Measurements from ENCODE around the gene TMEM233.

The TMEM233 gene

DNA sequence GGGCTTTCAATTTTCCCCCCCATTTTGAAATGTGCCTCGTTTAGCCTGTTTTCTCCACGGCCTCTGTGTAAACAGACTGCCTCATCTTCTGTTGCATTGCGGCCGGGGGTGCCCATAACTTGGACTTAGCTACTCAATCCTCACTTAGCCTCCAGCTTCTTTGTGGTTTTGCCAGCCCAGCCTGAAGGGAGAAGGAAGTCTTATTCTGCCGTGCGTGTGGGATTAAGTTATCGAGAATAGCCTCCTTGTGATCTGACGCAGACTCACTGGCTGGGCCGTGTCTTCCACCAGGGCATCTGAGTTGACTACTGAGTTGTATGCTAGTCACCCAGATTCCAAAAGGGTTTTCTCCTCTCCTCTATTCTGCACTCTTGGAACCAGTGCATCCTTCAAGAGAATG lies 82.4 kb downstream of the TMEM233 start:
- Histone ChIP-seq H3K4me3 (ENCODE audit: low read depth, low read length) (no peak overlapping the region), H3K23ac (ENCODE audit: low read length) (no peak overlapping the region), H3K4ac (ENCODE audit: low read depth, low read length) (no peak overlapping the region), H2BK120ac (ENCODE audit: insufficient read depth, low read length, poor library complexity) (no peak overlapping the region), H3K4me2 (ENCODE audit: low read length) (no peak overlapping the region), H3K14ac (ENCODE audit: low read length) (no peak overlapping the region), H4K91ac (ENCODE audit: low read depth, low read length) (no peak overlapping the region), H4K12ac (ENCODE audit: low read depth, low read length) (no peak overlapping the region), H2AFZ (ENCODE audit: insufficient read depth, low read length, poor library complexity) (no peak overlapping the region), H3K27ac (ENCODE audit: low read depth, low read length) (no peak overlapping the region), H2BK12ac (ENCODE audit: low read length) (no peak overlapping the region), H3K9ac (ENCODE audit: low read length) (no peak overlapping the region), H3K27me3 (ENCODE audit: insufficient read depth, low read length) (no peaks in the 10 kb centered on the region), H3K18ac (ENCODE audit: low read length) (no peak overlapping the region), H3K9me3 (ENCODE audit: insufficient read depth, low read depth, low read length) (no peaks in the 10 kb centered on the region), H4K8ac (ENCODE audit: low read depth, low read length) (no peak overlapping the region), H2BK5ac (ENCODE audit: low read depth, low read length, poor library complexity) (no peak overlapping the region), H3K4me1 (ENCODE audit: control insufficient read depth in 1 of 2, insufficient read depth in 2 of 2, low read length in 2 of 2) (peaks cover 0 to 3% of the 10 kb centered on the region in 2 experiments), H3K79me2 (ENCODE audit: control insufficient read depth, insufficient read depth, low read length, poor library complexity) (no peaks in the 10 kb centered on the region), H3K36me3 (ENCODE audit: control insufficient read depth in 1 of 2, insufficient read depth in 2 of 2, low read length in 2 of 2) (peaks cover 55 to 74% of the 10 kb centered on the region in 2 experiments), H3K79me1 (ENCODE audit: low read length) (no peaks in the 10 kb centered on the region), H2AK5ac (ENCODE audit: low read length) (no peak overlapping the region)
- DNase-seq, result no peak
- no CpG with 5 or more reads among the region's 9 CpGs for WGBS (ENCODE audit: extremely low coverage, insufficient coverage, insufficient read length)

DNA sequence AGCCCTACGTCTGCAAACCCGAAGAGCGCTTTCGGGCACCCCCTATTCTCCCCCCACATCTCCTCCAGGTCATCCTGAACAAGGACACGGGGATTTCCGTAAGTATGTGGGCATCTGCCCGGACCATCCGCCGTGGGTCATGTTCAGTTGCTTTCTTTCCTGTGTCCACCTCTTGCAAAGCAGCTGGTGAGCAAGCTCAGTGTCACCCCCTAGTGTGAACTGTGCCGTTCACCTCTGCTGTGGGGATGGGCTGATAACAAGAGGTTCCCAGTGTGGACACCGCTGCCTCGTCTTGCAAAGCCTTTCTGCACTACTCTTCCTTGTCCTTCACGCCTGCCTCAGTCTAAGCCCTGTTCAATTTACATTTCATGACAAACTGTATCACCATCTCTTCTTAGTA lies 83.0 kb downstream of the TMEM233 start:
- no peaks in the 10 kb centered on the region for H3K79me2 ChIP-seq (ENCODE audit: control insufficient read depth, insufficient read depth, low read length, poor library complexity)
- no peak overlapping the region for H3K23ac ChIP-seq (ENCODE audit: low read length)
- H3K36me3 ChIP-seq (ENCODE audit: control insufficient read depth in 1 of 2, insufficient read depth in 2 of 2, low read length in 2 of 2), result peaks cover 58 to 78% of the 10 kb centered on the region in 2 experiments
- DNase-seq, result no peak
- H2AK5ac ChIP-seq (ENCODE audit: low read length), result no peak overlapping the region
- no peak overlapping the region for H2BK12ac ChIP-seq (ENCODE audit: low read length)
- no peaks in the 10 kb centered on the region for H3K79me1 ChIP-seq (ENCODE audit: low read length)
- H3K4me3 ChIP-seq (ENCODE audit: low read depth, low read length), result no peak overlapping the region
- no peak overlapping the region for H4K12ac ChIP-seq (ENCODE audit: low read depth, low read length)
- H3K18ac ChIP-seq (ENCODE audit: low read length), result no peak overlapping the region
- no peaks in the 10 kb centered on the region for H3K27me3 ChIP-seq (ENCODE audit: insufficient read depth, low read length)
- H2AFZ ChIP-seq (ENCODE audit: insufficient read depth, low read length, poor library complexity), result no peak overlapping the region
- H3K9me3 ChIP-seq (ENCODE audit: insufficient read depth, low read depth, low read length), result no peaks in the 10 kb centered on the region
- no peak overlapping the region for H2BK5ac ChIP-seq (ENCODE audit: low read depth, low read length, poor library complexity)
- H3K4me1 ChIP-seq (ENCODE audit: control insufficient read depth in 1 of 2, insufficient read depth in 2 of 2, low read length in 2 of 2), result peaks cover 0 to 3% of the 10 kb centered on the region in 2 experiments
- H3K4me2 ChIP-seq (ENCODE audit: low read length), result no peak overlapping the region
- H3K14ac ChIP-seq (ENCODE audit: low read length), result no peak overlapping the region
- H2BK120ac ChIP-seq (ENCODE audit: insufficient read depth, low read length, poor library complexity), result no peak overlapping the region
- no CpG with 5 or more reads among the region's 13 CpGs for WGBS (ENCODE audit: extremely low coverage, insufficient coverage, insufficient read length)
- H4K8ac ChIP-seq (ENCODE audit: low read depth, low read length), result no peak overlapping the region
- H3K27ac ChIP-seq (ENCODE audit: low read depth, low read length), result no peak overlapping the region
- H3K4ac ChIP-seq (ENCODE audit: low read depth, low read length), result no peak overlapping the region
- no peak overlapping the region for H4K91ac ChIP-seq (ENCODE audit: low read depth, low read length)
- peak overlapping the region; percentile 3 for H3K9ac ChIP-seq (ENCODE audit: low read length)

DNA sequence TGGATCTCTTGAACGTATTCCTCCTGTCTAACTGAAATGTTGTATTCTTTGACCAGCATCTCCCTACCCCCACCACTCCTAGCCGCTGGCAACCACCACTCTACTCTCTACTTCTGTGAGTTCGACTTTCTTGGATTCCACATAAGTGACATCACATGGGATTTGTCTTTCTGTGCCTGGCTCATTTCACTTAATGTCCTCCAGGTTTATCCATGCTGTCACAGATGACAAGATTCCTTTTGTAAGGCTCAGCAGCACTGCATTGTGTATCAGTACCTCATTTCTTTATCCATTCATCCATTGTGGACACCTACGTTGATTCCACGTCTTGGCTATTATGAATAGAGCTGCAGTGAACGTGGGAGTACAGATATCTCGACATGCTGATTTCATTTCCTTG lies 84.9 kb downstream of the TMEM233 start:
- peak; percentile 28 to 64 for DNase-seq
- Histone ChIP-seq H3K4me3 (ENCODE audit: low read depth, low read length) (no peak overlapping the region), H3K9ac (ENCODE audit: low read length) (no peak overlapping the region), H2BK5ac (ENCODE audit: low read depth, low read length, poor library complexity) (no peak overlapping the region), H3K27ac (ENCODE audit: low read depth, low read length) (no peak overlapping the region), H2AK5ac (ENCODE audit: low read length) (no peak overlapping the region), H3K14ac (ENCODE audit: low read length) (no peak overlapping the region), H3K4me2 (ENCODE audit: low read length) (no peak overlapping the region), H3K36me3 (ENCODE audit: control insufficient read depth in 1 of 2, insufficient read depth in 2 of 2, low read length in 2 of 2) (peaks cover 52 to 72% of the 10 kb centered on the region in 2 experiments), H3K4ac (ENCODE audit: low read depth, low read length) (no peak overlapping the region), H4K8ac (ENCODE audit: low read depth, low read length) (no peak overlapping the region), H3K9me3 (ENCODE audit: insufficient read depth, low read depth, low read length) (no peaks in the 10 kb centered on the region), H3K4me1 (ENCODE audit: control insufficient read depth in 1 of 2, insufficient read depth in 2 of 2, low read length in 2 of 2) (peaks cover 0 to 3% of the 10 kb centered on the region in 2 experiments), H4K12ac (ENCODE audit: low read depth, low read length) (no peak overlapping the region), H2BK12ac (ENCODE audit: low read length) (no peak overlapping the region), H3K18ac (ENCODE audit: low read length) (no peak overlapping the region), H2BK120ac (ENCODE audit: insufficient read depth, low read length, poor library complexity) (no peak overlapping the region), H3K23ac (ENCODE audit: low read length) (no peak overlapping the region), H3K79me2 (ENCODE audit: control insufficient read depth, insufficient read depth, low read length, poor library complexity) (no peaks in the 10 kb centered on the region), H3K79me1 (ENCODE audit: low read length) (no peaks in the 10 kb centered on the region), H3K27me3 (ENCODE audit: insufficient read depth, low read length) (no peaks in the 10 kb centered on the region), H4K91ac (ENCODE audit: low read depth, low read length) (no peak overlapping the region), H2AFZ (ENCODE audit: insufficient read depth, low read length, poor library complexity) (no peak overlapping the region)
- no CpG with 5 or more reads among the region's 7 CpGs for WGBS (ENCODE audit: extremely low coverage, insufficient coverage, insufficient read length)

DNA sequence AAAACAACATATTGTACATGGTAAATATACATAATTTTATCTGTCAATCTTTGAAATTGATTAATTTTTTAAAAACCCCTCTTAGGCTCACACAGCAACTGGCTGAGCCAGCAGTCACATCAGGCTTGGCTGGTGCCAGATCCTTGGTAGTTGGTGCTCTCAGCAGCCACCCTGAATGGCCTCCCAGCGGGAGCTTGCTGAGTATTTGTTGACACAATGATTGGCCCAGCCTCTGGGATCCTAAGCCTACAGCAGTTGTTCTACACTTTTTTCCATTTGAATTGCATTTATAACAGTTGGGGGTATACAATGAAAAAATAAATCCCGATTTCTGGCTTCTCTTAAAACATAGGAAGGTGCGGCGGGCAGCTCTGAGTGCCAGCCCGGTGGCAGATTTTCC lies 85.5 kb downstream of the TMEM233 start:
- Histone ChIP-seq H2AFZ (ENCODE audit: insufficient read depth, low read length, poor library complexity) (no peak overlapping the region), H3K27ac (ENCODE audit: low read depth, low read length) (no peak overlapping the region), H3K79me1 (ENCODE audit: low read length) (no peaks in the 10 kb centered on the region), H3K9me3 (ENCODE audit: insufficient read depth, low read depth, low read length) (no peaks in the 10 kb centered on the region), H2BK120ac (ENCODE audit: insufficient read depth, low read length, poor library complexity) (no peak overlapping the region), H3K14ac (ENCODE audit: low read length) (no peak overlapping the region), H4K12ac (ENCODE audit: low read depth, low read length) (no peak overlapping the region), H2BK5ac (ENCODE audit: low read depth, low read length, poor library complexity) (no peak overlapping the region), H3K4ac (ENCODE audit: low read depth, low read length) (no peak overlapping the region), H2BK12ac (ENCODE audit: low read length) (no peak overlapping the region), H3K27me3 (ENCODE audit: insufficient read depth, low read length) (no peaks in the 10 kb centered on the region), H3K9ac (ENCODE audit: low read length) (no peak overlapping the region), H3K4me3 (ENCODE audit: low read depth, low read length) (no peak overlapping the region), H3K79me2 (ENCODE audit: control insufficient read depth, insufficient read depth, low read length, poor library complexity) (no peaks in the 10 kb centered on the region), H3K4me2 (ENCODE audit: low read length) (no peak overlapping the region), H4K91ac (ENCODE audit: low read depth, low read length) (no peak overlapping the region), H3K23ac (ENCODE audit: low read length) (no peak overlapping the region), H3K36me3 (ENCODE audit: control insufficient read depth in 1 of 2, insufficient read depth in 2 of 2, low read length in 2 of 2) (peaks cover 47 to 66% of the 10 kb centered on the region in 2 experiments), H4K8ac (ENCODE audit: low read depth, low read length) (no peak overlapping the region), H2AK5ac (ENCODE audit: low read length) (no peak overlapping the region), H3K18ac (ENCODE audit: low read length) (no peak overlapping the region), H3K4me1 (ENCODE audit: control insufficient read depth in 1 of 2, insufficient read depth in 2 of 2, low read length in 2 of 2) (peaks cover 0 to 3% of the 10 kb centered on the region in 2 experiments)
- no CpG with 5 or more reads among the region's 5 CpGs for WGBS (ENCODE audit: extremely low coverage, insufficient coverage, insufficient read length)
- DNase-seq, result no peak
